ENCODE results near the gene ANO4.

The ANO4 gene

DNA sequence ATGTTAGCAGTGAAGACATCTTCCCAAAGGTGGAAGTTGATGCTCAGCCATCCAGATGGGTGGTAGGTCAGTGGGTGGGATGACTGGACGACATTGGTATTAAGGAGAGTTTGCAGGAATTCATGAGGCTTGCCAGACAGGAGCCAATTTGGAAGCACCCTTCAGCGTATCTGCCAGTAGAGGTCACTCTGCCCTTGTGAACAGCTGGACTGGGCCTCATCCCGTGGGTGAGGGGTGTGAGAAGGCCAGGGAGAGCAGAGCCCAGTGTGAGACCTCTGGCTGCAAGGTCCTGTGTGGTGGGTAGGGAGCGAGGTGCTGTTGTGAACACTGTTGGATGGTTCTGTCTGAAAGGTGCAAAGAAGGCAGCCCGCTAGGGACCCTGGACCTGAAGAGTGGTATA is 377.7 kb downstream of the ANO4 start:
- DNase-seq (ENCODE audit: low read depth, low spot score): peak; percentile 45
- no CpG with 5 or more reads among the region's 5 CpGs for WGBS (ENCODE audit: insufficient coverage, insufficient read length)
- no peak overlapping the region for H3K4me3 ChIP-seq (ENCODE audit: low read length)
- H3K4me1 ChIP-seq (ENCODE audit: control insufficient read depth, insufficient read depth, low read length): no peaks in the 10 kb centered on the region
- H3K27ac ChIP-seq (ENCODE audit: low read length): no peak overlapping the region
- H3K9me3 ChIP-seq (ENCODE audit: control insufficient read depth, insufficient read depth, low read length): no peaks in the 10 kb centered on the region
- no peaks in the 10 kb centered on the region for H3K36me3 ChIP-seq (ENCODE audit: control insufficient read depth, insufficient read depth, low read length)
- H3K27me3 ChIP-seq (ENCODE audit: control insufficient read depth, insufficient read depth, low read length): no peaks in the 10 kb centered on the region

GRCh38 chr12:101173197-101173749 is 378.7 kb downstream of the ANO4 start:
- no peaks in the 10 kb centered on the region for H3K4me1 ChIP-seq (ENCODE audit: control insufficient read depth, insufficient read depth, low read length)
- no CpG with 5 or more reads among the region's 7 CpGs for WGBS (ENCODE audit: insufficient coverage, insufficient read length)
- H3K36me3 ChIP-seq (ENCODE audit: control insufficient read depth, insufficient read depth, low read length): no peaks in the 10 kb centered on the region
- H3K9me3 ChIP-seq (ENCODE audit: control insufficient read depth, insufficient read depth, low read length): no peaks in the 10 kb centered on the region
- H3K27ac ChIP-seq (ENCODE audit: low read length): no peak overlapping the region
- H3K27me3 ChIP-seq (ENCODE audit: control insufficient read depth, insufficient read depth, low read length): no peaks in the 10 kb centered on the region
- H3K4me3 ChIP-seq (ENCODE audit: low read length): no peak overlapping the region
- DNase-seq (ENCODE audit: low read depth, low spot score): no peak

GRCh38 chr12:101174541-101174940 is 380.0 kb downstream of the ANO4 start:
- Histone ChIP-seq H3K4me3 (ENCODE audit: low read length) (no peak overlapping the region), H3K36me3 (ENCODE audit: control insufficient read depth, insufficient read depth, low read length) (no peaks in the 10 kb centered on the region), H3K27ac (ENCODE audit: low read length) (no peak overlapping the region), H3K9me3 (ENCODE audit: control insufficient read depth, insufficient read depth, low read length) (no peaks in the 10 kb centered on the region), H3K4me1 (ENCODE audit: control insufficient read depth, insufficient read depth, low read length) (no peaks in the 10 kb centered on the region), H3K27me3 (ENCODE audit: control insufficient read depth, insufficient read depth, low read length) (no peaks in the 10 kb centered on the region)
- DNase-seq (ENCODE audit: low read depth, low spot score): no peak
- no CpG with 5 or more reads among the region's 3 CpGs for WGBS (ENCODE audit: insufficient coverage, insufficient read length)

Measured in iPS DF 6.9 (cell line).